H1 (cell line): ENCODE measurements around the gene SYT2. TPM values are rescaled to one million over a fixed set of nuclear protein-coding genes. Genes with fewer than 3 reads are reported as not detected.

Experiments used
- CTCF ChIA-PET: fragments of 300-600 bp; sonication (Branson Sonifier 250); formaldehyde crosslinking; loops from one replicate; lab custom pipeline; 2021; ENCODE audit not compliant: partially characterized antibody; lab: Charles Lee
- POLR2A ChIA-PET: fragments of 300-600 bp; sonication (Branson Sonifier 250); formaldehyde crosslinking; loops from one replicate; lab custom pipeline; 2021; ENCODE audit warnings: inconsistent platforms; ENCODE audit not compliant: partially characterized antibody; lab: Charles Lee
- DNase-seq, 2 experiments: peaks; one replicate each; pipeline versions ENCODE4 v3.0.0 to v3.0.0-alpha.2; 2010 to 2022; ENCODE audit warnings: low spot score in 2 of 2, low read depth in 1 of 2, mixed read lengths in 1 of 2
- FAIRE-seq: peaks from 2 replicates; lab custom pipeline; 2011; peaks lifted over from hg19 to GRCh38; lab: Jason Lieb, UNC
- H2AFZ ChIP-seq: 2 replicates; pipeline ENCODE4 v1.8.1; 2012; ENCODE audit warnings: low read length, inconsistent platforms
- H2AK5ac ChIP-seq: 2 replicates; pipeline ENCODE4 v1.6.1; 2013; ENCODE audit warnings: low read depth, low read length
- H2BK120ac ChIP-seq: replicated peaks from 2 replicates; pipeline ENCODE3; 2013; ENCODE audit warnings: low read depth, low read length, inconsistent platforms
- H2BK12ac ChIP-seq: 2 replicates; pipeline ENCODE4 v1.6.1; 2013; ENCODE audit warnings: low read depth, low read length
- H2BK15ac ChIP-seq: 2 replicates; pipeline ENCODE4 v1.6.1; 2013; ENCODE audit warnings: low read length
- H2BK20ac ChIP-seq: 2 replicates; pipeline ENCODE4 v1.6.1; 2013; ENCODE audit warnings: low read length
- H2BK5ac ChIP-seq: 2 replicates; pipeline ENCODE4 v1.6.1; 2013; ENCODE audit warnings: low read depth, low read length
- H3K14ac ChIP-seq: 2 replicates; pipeline ENCODE4 v1.6.1; 2013; ENCODE audit warnings: inconsistent platforms; ENCODE audit not compliant: insufficient read length
- H3K18ac ChIP-seq: 2 replicates; pipeline ENCODE4 v1.6.1; 2013; ENCODE audit warnings: low read length; ENCODE audit errors: extremely low read depth
- H3K23ac ChIP-seq: 2 replicates; pipeline ENCODE4 v1.6.1; 2013; ENCODE audit warnings: inconsistent platforms; ENCODE audit not compliant: insufficient read length
- H3K23me2 ChIP-seq: 2 replicates; pipeline ENCODE4 v1.6.1; 2013; ENCODE audit warnings: low read depth, low read length
- H3K27ac ChIP-seq: 2 replicates; pipeline ENCODE4 v1.6.1; 2011; ENCODE audit warnings: low read depth, low read length, inconsistent platforms
- H3K27me3 ChIP-seq, 4 experiments: replicated peaks in 1 of 4; 1 replicate in 1 of 4; 2 replicates in 3 of 4; pipeline versions ENCODE4 v1.6.1 to v1.8.1; 2011 to 2013; ENCODE audit warnings: low read length in 3 of 4, mild to moderate bottlenecking in 3 of 4, inconsistent platforms in 2 of 4, mixed read lengths in 2 of 4, moderate library complexity in 1 of 4; ENCODE audit not compliant: control insufficient read depth in 3 of 4, insufficient read depth in 3 of 4; ENCODE audit errors: extremely low read depth in 1 of 4
- H3K36me3 ChIP-seq, 4 experiments: 2 replicates each; pipeline versions ENCODE4 v1.6.1 to v1.8.1; 2011 to 2013; ENCODE audit warnings: mild to moderate bottlenecking in 4 of 4, low read length in 3 of 4, moderate library complexity in 2 of 4, control low read depth in 1 of 4, inconsistent platforms in 1 of 4; ENCODE audit not compliant: insufficient read depth in 4 of 4, control insufficient read depth in 2 of 4
- H3K4ac ChIP-seq: replicated peaks from 2 replicates; pipeline ENCODE3; 2013; ENCODE audit warnings: low read length, low read depth, mixed read lengths, inconsistent platforms; ENCODE audit not compliant: insufficient read length
- H3K4me1 ChIP-seq, 4 experiments: replicated peaks in 1 of 4; 1 replicate in 1 of 4; 2 replicates in 3 of 4; pipeline versions ENCODE4 v1.6.1 to v1.8.1; 2011 to 2013; ENCODE audit warnings: low read length in 3 of 4, inconsistent platforms in 2 of 4, mixed read lengths in 1 of 4; ENCODE audit not compliant: insufficient read depth in 4 of 4, control insufficient read depth in 3 of 4
- H3K4me2 ChIP-seq, 2 experiments: 2 replicates each; pipeline versions ENCODE4 v1.6.1 to v1.8.1; 2011 to 2013; ENCODE audit warnings: low read depth in 2 of 2, low read length in 2 of 2, control low read depth in 1 of 2, inconsistent platforms in 1 of 2, mild to moderate bottlenecking in 1 of 2; ENCODE audit not compliant: insufficient read depth in 1 of 2
- H3K4me3 ChIP-seq, 4 experiments: fragments of 200-600, 300-600 bp in 1 of 4; sonication (generic), shearing (Covaris generic), sonication (Bioruptor Twin) in 1 of 4; 2 replicates each; pipeline versions ENCODE4 v1.5.1 to v1.8.1; 2011 to 2016; ENCODE audit warnings: low read length in 4 of 4, low read depth in 3 of 4, control low read depth in 2 of 4, inconsistent platforms in 2 of 4, mild to moderate bottlenecking in 2 of 4, mixed read lengths in 1 of 4, moderate library complexity in 1 of 4; ENCODE audit not compliant: insufficient read depth in 2 of 4; ENCODE audit errors: extremely low read depth in 1 of 4
- H3K56ac ChIP-seq: replicated peaks from 2 replicates; pipeline ENCODE3; 2013; ENCODE audit warnings: low read depth, mild to moderate bottlenecking, mixed read lengths, low read length, inconsistent platforms; ENCODE audit not compliant: insufficient read length
- H3K79me1 ChIP-seq: 2 replicates; pipeline ENCODE4 v1.6.1; 2013; ENCODE audit warnings: low read depth, low read length, control low read depth
- H3K79me2 ChIP-seq, 2 experiments: 2 replicates each; pipeline versions ENCODE4 v1.6.1 to v1.8.1; 2012 to 2013; ENCODE audit warnings: low read length in 2 of 2, mild to moderate bottlenecking in 2 of 2, inconsistent platforms in 1 of 2; ENCODE audit not compliant: insufficient read depth in 2 of 2, control insufficient read depth in 1 of 2
- H3K9ac ChIP-seq, 4 experiments: replicated peaks in 1 of 4; 1 replicate in 1 of 4; 2 replicates in 3 of 4; pipeline versions ENCODE4 v1.6.1 to v1.8.1; 2011 to 2013; ENCODE audit warnings: low read depth in 3 of 4, low read length in 3 of 4, control low read depth in 2 of 4, mild to moderate bottlenecking in 2 of 4, moderate library complexity in 2 of 4, inconsistent platforms in 1 of 4; ENCODE audit errors: extremely low read depth in 1 of 4
- H3K9me3 ChIP-seq, 2 experiments: 2 replicates each; pipeline versions ENCODE4 v1.6.1 to v1.8.1; 2012 to 2013; ENCODE audit warnings: mild to moderate bottlenecking in 2 of 2, moderate library complexity in 2 of 2, control low read depth in 1 of 2, inconsistent platforms in 1 of 2, low read depth in 1 of 2, low read length in 1 of 2, mixed read lengths in 1 of 2; ENCODE audit not compliant: insufficient read depth in 2 of 2
- H4K20me1 ChIP-seq, 2 experiments: replicated peaks in 1 of 2; 2 replicates each; pipeline versions ENCODE3 to v1.8.1; 2011 to 2013; ENCODE audit warnings: inconsistent platforms in 2 of 2, low read length in 2 of 2, mild to moderate bottlenecking in 1 of 2; ENCODE audit not compliant: insufficient read depth in 2 of 2, control insufficient read depth in 1 of 2
- H4K5ac ChIP-seq: 2 replicates; pipeline ENCODE4 v1.6.1; 2013; ENCODE audit warnings: low read length, low read depth, mixed read lengths, inconsistent platforms; ENCODE audit not compliant: insufficient read length
- H4K8ac ChIP-seq: 2 replicates; pipeline ENCODE4 v1.8.0; 2013; ENCODE audit warnings: mild to moderate bottlenecking, moderate library complexity, low read length, inconsistent platforms; ENCODE audit not compliant: insufficient read depth; ENCODE audit errors: extremely low read depth
- H4K91ac ChIP-seq: replicated peaks from 2 replicates; pipeline ENCODE3; 2013; ENCODE audit warnings: low read length, mixed read lengths, inconsistent platforms; ENCODE audit not compliant: insufficient read length
- BCL11A ChIP-seq, 2 experiments: IDR thresholded peaks; one replicate each; pipeline ENCODE4 v1.6.1; 2011; ENCODE audit warnings: low read depth in 2 of 2, low read length in 2 of 2, mild to moderate bottlenecking in 2 of 2
- EGR1 ChIP-seq: IDR thresholded peaks from 2 replicates; pipeline ENCODE4 v1.6.1; 2011; ENCODE audit warnings: low read depth, low read length, borderline replicate concordance
- EZH2 ChIP-seq: fragments of 200-600 bp; sonication (generic); IDR thresholded peaks from 2 replicates; pipeline ENCODE4 v1.7.1; 2012; ENCODE audit warnings: low read depth, mild to moderate bottlenecking, moderate library complexity, low read length, inconsistent platforms; ENCODE audit not compliant: severe bottlenecking
- JUN ChIP-seq: IDR thresholded peaks from 2 replicates; pipeline ENCODE4 v1.6.1; 2011; ENCODE audit warnings: low read depth, mild to moderate bottlenecking, improper control_type of control experiment, low read length
- KDM4A ChIP-seq: IDR thresholded peaks from one replicate; pipeline ENCODE4 v1.7.1; 2012; ENCODE audit warnings: low read depth, mild to moderate bottlenecking, moderate library complexity, low read length, inconsistent platforms; ENCODE audit not compliant: severe bottlenecking
- MAX ChIP-seq: IDR thresholded peaks from 2 replicates; pipeline ENCODE4 v1.6.1; 2012; ENCODE audit warnings: inconsistent platforms
- PHF8 ChIP-seq: fragments of 200-600 bp; sonication (generic); conservative IDR thresholded peaks from 2 replicates; pipeline ENCODE4 v1.7.1; 2012; ENCODE audit warnings: low read depth, mild to moderate bottlenecking, inconsistent platforms, low read length, moderate library complexity
- RBBP5 ChIP-seq: IDR thresholded peaks from 2 replicates; pipeline ENCODE4 v1.7.1; 2012; ENCODE audit warnings: low read depth, mild to moderate bottlenecking, inconsistent platforms, low read length, moderate library complexity, borderline replicate concordance
- SIN3A ChIP-seq, 2 experiments: IDR thresholded peaks in 1 of 2; conservative IDR thresholded peaks in 1 of 2; 2 replicates each; pipeline ENCODE4 v1.6.1; 2011 to 2012; ENCODE audit warnings: low read length in 2 of 2, improper control_type of control experiment in 1 of 2, low read depth in 1 of 2, mild to moderate bottlenecking in 1 of 2
- SUZ12 ChIP-seq: fragments of 200-600 bp; sonication (generic); IDR thresholded peaks from 2 replicates; pipeline ENCODE4 v1.6.1; 2012; ENCODE audit warnings: mild to moderate bottlenecking, inconsistent platforms, low read length, moderate library complexity, mixed read lengths
- ZNF274 ChIP-seq: IDR thresholded peaks from 2 replicates; pipeline ENCODE4 v1.7.0; 2012; ENCODE audit warnings: low read length, borderline replicate concordance; ENCODE audit errors: extremely low read depth
- WGBS, 2 experiments: shearing (Covaris generic) in 1 of 2; methylation state at CpG; one replicate each; pipeline versions ENCODE4 v1.1.6 to v1.1.7; 2013 to 2015; ENCODE audit warnings: low lambda C conversion rate in 2 of 2, mixed read lengths in 2 of 2, inconsistent platforms in 1 of 2, low coverage in 1 of 2, missing lambda C conversion rate in 1 of 2; ENCODE audit not compliant: insufficient replicate concordance in 2 of 2, insufficient coverage in 1 of 2, insufficient read length in 1 of 2; ENCODE audit errors: extremely low coverage in 1 of 2, missing lambda C conversion rate in 1 of 2; 5-methylcytosine and 5-hydroxymethylcytosine counted together
- polyA plus RNA-seq, 7 experiments: library from polyadenylated mRNA; depleted of rRNA in 3 of 7; stranded (reverse) in 5 of 7; unstranded in 2 of 7; fragments of >200 nt in 5 of 7; fragments of 200-250 nt in 2 of 7; gene quantifications; 1 replicate in 5 of 7; 2 replicates in 1 of 7; 4 replicates in 1 of 7; pipeline versions ENCODE4 v1.2.1 to v1.2.3, GENCODE V29; 2011 to 2013; ENCODE audit warnings: missing spikeins in 2 of 7, mixed read lengths in 2 of 7
- total RNA-seq: library from RNA; stranded (reverse); fragmentation: NEBNext Ultra II Directional; extraction: Animal tissue kit (Norgen Biotek cat#: 25700); gene quantifications from 2 replicates; pipeline ENCODE4 v1.2.1, GENCODE V29; 2021

The SYT2 gene
- total and polyA plus RNA-seq, 2 of the 8 experiments (the other 6 are each of a cell fraction or from before 2014, with no cell fraction given): 2.8 to 11.0 TPM

GRCh38 chr1:202642619-202643291, 67.5 kb downstream of the SYT2 start:
- Histone ChIP-seq H3K23me2 (peaks cover 19% of the 10 kb centered on the region), H3K23ac (no peak overlapping the region), H3K4me1 (peaks cover 7 to 29% (median 16%) of the 10 kb centered on the region in 4 experiments), H2BK15ac (no peak overlapping the region), H3K27ac (no peak overlapping the region), H3K9me3 (no peaks in the 10 kb centered on the region), H3K4ac (no peak overlapping the region), H3K79me2 (no peaks in the 10 kb centered on the region), H2BK5ac (no peak overlapping the region), H3K18ac (no peak overlapping the region), H2BK12ac (no peak overlapping the region), H2AFZ (no peak overlapping the region), H4K20me1 (peaks cover 0 to 3% of the 10 kb centered on the region in 2 experiments), H3K56ac (no peak overlapping the region), H2AK5ac (no peak overlapping the region), H3K27me3 (peaks cover 0 to 31% (median 30%) of the 10 kb centered on the region in 4 experiments; a peak in 5 of 7 replicates), H3K4me2 (peak overlapping the region; percentile 88 to 96), H2BK120ac (no peak overlapping the region), H3K36me3 (no peaks in the 10 kb centered on the region), H4K8ac (peak overlapping the region; percentile 57), H3K14ac (no peak overlapping the region), H3K79me1 (no peaks in the 10 kb centered on the region), H4K5ac (no peak overlapping the region), H4K91ac (no peak overlapping the region), H3K9ac (no peak overlapping the region; a peak in 1 of 7 replicates), H3K4me3 (peak overlapping the region; percentile 51 to 87 (median 70)), H2BK20ac (no peak overlapping the region)
- FAIRE-seq (no peak), DNase-seq (peak in 1 of 2 experiments; percentile 67)
- ChIA-PET CTCF (interaction anchor here (1.1 to 11.9 kb wide), 5 partner anchors 10 to 21 kb away, joined by 3 to 122 read pairs (median 5); no protein-coding TSS in a partner anchor), POLR2A (interaction anchor here (1.3 kb wide), 1 partner anchor 61 kb away, joined by 3 read pairs; no protein-coding TSS in a partner anchor)
- 2% methylated on average over 57 of the region's 58 CpGs; no CpG with 5 or more reads in 1 of the 2 experiments for WGBS, 2 experiments
- TF ChIP-seq EZH2: peak; percentile 63
- TF ChIP-seq EGR1: no peak
- no peak for TF ChIP-seq MAX
- peak; percentile 46; the same call in 1 of the 2 replicates for TF ChIP-seq SUZ12
- peak; percentile 48 for TF ChIP-seq KDM4A
- TF ChIP-seq PHF8: no peak
- no peak for TF ChIP-seq JUN
- 0 out of 2 replicates have a peak, but pooled peaks have one; percentile 35 for TF ChIP-seq RBBP5
- no peak for TF ChIP-seq BCL11A (IDR thresholded peaks at IDR 0.05; ENCODE audit: low read depth in 2 of 2, low read length in 2 of 2)
- no peak for TF ChIP-seq SIN3A (conservative IDR thresholded peaks at IDR 0.05 in 1 of 2, IDR thresholded peaks at IDR 0.05 in 1 of 2; ENCODE audit: low read depth in 1 of 2, low read length in 2 of 2)
- no peak for TF ChIP-seq ZNF274
